SK-N-SH (cell line): ENCODE data around the gene LIN7A.

ENCODE experiments used
- EP300 ChIP-seq, 2 experiments: IDR thresholded peaks; 2 replicates each; pipeline versions ENCODE4 v1.4.0 to v1.6.1; 2012; ENCODE audit warnings: borderline replicate concordance in 1 of 2, low read depth in 1 of 2, low read length in 1 of 2
- GATA2 ChIP-seq: sonication (generic); formaldehyde crosslinking; IDR thresholded peaks from 2 replicates; pipeline ENCODE4 v1.5.0; 2020; ENCODE audit warnings: mild to moderate bottlenecking, missing genetic modification reagents
- JUND ChIP-seq: IDR thresholded peaks from 2 replicates; pipeline ENCODE4 v1.4.0; 2012
- PBX3 ChIP-seq: IDR thresholded peaks from 2 replicates; pipeline ENCODE4; 2012
- POLR2AphosphoS5 ChIP-seq: IDR thresholded peaks from 2 replicates; pipeline ENCODE4 v1.6.1; 2012; ENCODE audit warnings: low read depth, low read length
- RAD21 ChIP-seq: IDR thresholded peaks from 2 replicates; pipeline ENCODE4 v1.6.1; 2012; ENCODE audit warnings: mild to moderate bottlenecking, low read length
- RFX5 ChIP-seq: IDR thresholded peaks from 2 replicates; pipeline ENCODE4 v1.6.1; 2012; ENCODE audit warnings: mild to moderate bottlenecking, improper control_type of control experiment, low read length
- TAF1 ChIP-seq: IDR thresholded peaks from 2 replicates; pipeline ENCODE4 v1.6.1; 2012; ENCODE audit warnings: low read depth, mild to moderate bottlenecking, low read length, moderate library complexity, borderline replicate concordance
- USF2 ChIP-seq: fragments of 150-350 bp; IDR thresholded peaks from 2 replicates; pipeline ENCODE4 v1.6.1; 2017; ENCODE audit warnings: antibody characterized with exemption, low read length, low read depth, borderline replicate concordance
- YY1 ChIP-seq: IDR thresholded peaks from 2 replicates; pipeline ENCODE4 v1.4.0; 2012; ENCODE audit warnings: low read depth, mild to moderate bottlenecking
- TF ChIP-seq, protein P1 (sequence below): fragments of 200-600 bp; sonication (generic); IDR thresholded peaks from 2 replicates; pipeline ENCODE4 v1.6.1; 2017; ENCODE audit warnings: antibody characterized with exemption, mild to moderate bottlenecking, moderate library complexity
- TF ChIP-seq, protein P2 (sequence below): IDR thresholded peaks from 2 replicates; pipeline ENCODE4 v1.4.0; 2012; ENCODE audit warnings: low read depth, borderline replicate concordance
- TF ChIP-seq, protein P3 (sequence below): IDR thresholded peaks from 2 replicates; pipeline ENCODE4 v1.4.0; 2012; ENCODE audit warnings: low read depth
- TF ChIP-seq, protein P4 (sequence below): fragments of 150-350 bp; IDR thresholded peaks from 2 replicates; pipeline ENCODE4 v1.6.1; 2016; ENCODE audit warnings: mild to moderate bottlenecking, low read depth, low read length

DNA sequence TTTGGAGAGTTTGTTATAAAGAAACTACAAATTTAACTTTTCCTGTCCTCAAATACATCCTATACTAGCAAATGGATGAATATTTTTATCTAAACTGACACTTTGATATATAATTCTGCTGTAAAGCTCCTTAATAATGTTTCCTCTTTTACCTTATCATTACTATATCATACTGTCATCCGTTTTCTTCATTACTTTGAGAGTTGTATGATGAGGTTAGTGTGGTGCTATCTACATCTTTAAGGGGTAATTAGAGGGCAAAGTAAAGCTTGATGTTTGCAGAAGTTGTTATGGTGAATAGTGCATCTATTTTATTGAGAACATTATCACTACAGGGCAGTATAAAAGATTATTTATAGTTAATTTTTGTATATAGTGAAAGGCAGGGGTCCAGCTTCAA, 36.1 kb downstream of the LIN7A start:
- TF ChIP-seq POLR2AphosphoS5, result no peak
- TF ChIP-seq, protein P1, sequence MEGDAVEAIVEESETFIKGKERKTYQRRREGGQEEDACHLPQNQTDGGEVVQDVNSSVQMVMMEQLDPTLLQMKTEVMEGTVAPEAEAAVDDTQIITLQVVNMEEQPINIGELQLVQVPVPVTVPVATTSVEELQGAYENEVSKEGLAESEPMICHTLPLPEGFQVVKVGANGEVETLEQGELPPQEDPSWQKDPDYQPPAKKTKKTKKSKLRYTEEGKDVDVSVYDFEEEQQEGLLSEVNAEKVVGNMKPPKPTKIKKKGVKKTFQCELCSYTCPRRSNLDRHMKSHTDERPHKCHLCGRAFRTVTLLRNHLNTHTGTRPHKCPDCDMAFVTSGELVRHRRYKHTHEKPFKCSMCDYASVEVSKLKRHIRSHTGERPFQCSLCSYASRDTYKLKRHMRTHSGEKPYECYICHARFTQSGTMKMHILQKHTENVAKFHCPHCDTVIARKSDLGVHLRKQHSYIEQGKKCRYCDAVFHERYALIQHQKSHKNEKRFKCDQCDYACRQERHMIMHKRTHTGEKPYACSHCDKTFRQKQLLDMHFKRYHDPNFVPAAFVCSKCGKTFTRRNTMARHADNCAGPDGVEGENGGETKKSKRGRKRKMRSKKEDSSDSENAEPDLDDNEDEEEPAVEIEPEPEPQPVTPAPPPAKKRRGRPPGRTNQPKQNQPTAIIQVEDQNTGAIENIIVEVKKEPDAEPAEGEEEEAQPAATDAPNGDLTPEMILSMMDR, result no peak
- no peak for TF ChIP-seq RFX5
- TF ChIP-seq, protein P2, sequence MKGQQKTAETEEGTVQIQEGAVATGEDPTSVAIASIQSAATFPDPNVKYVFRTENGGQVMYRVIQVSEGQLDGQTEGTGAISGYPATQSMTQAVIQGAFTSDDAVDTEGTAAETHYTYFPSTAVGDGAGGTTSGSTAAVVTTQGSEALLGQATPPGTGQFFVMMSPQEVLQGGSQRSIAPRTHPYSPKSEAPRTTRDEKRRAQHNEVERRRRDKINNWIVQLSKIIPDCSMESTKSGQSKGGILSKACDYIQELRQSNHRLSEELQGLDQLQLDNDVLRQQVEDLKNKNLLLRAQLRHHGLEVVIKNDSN, result no peak
- TF ChIP-seq, protein P3, sequence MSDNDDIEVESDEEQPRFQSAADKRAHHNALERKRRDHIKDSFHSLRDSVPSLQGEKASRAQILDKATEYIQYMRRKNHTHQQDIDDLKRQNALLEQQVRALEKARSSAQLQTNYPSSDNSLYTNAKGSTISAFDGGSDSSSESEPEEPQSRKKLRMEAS, result no peak
- no peak for TF ChIP-seq EP300 (IDR thresholded peaks at IDR 0.05; ENCODE audit: borderline replicate concordance in 1 of 2, low read depth in 1 of 2, low read length in 1 of 2)
- no peak for TF ChIP-seq JUND
- no peak for TF ChIP-seq PBX3
- TF ChIP-seq GATA2, result no peak
- TF ChIP-seq, protein P4, sequence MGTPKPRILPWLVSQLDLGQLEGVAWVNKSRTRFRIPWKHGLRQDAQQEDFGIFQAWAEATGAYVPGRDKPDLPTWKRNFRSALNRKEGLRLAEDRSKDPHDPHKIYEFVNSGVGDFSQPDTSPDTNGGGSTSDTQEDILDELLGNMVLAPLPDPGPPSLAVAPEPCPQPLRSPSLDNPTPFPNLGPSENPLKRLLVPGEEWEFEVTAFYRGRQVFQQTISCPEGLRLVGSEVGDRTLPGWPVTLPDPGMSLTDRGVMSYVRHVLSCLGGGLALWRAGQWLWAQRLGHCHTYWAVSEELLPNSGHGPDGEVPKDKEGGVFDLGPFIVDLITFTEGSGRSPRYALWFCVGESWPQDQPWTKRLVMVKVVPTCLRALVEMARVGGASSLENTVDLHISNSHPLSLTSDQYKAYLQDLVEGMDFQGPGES, result no peak
- TF ChIP-seq TAF1, result no peak
- no peak for TF ChIP-seq YY1
- TF ChIP-seq RAD21, result no peak
- no peak for TF ChIP-seq USF2
